Tibial nerve (tissue), 4 donors: ENCODE data around the gene LPIN3. TPM values are rescaled to one million over a fixed set of nuclear protein-coding genes. Genes with fewer than 3 reads are reported as not detected.
A peak's percentile ranks its signal among the peaks of the same experiment; 100 is the strongest.

ENCODE experiments used
- DNase-seq, 2 donors: peaks; one replicate each; pipeline ENCODE4 v3.0.0-alpha.2; 2019; ENCODE audit warnings: low spot score in 2 of 2
- H3K27ac ChIP-seq, 4 donors: fragments of 200-600 bp; sonication (generic) in 3 of 4; one replicate each; pipeline ENCODE4 v1.5.1; 2017 to 2019; ENCODE audit warnings: mild to moderate bottlenecking in 1 of 4
- H3K27me3 ChIP-seq, 2 donors: fragments of 200-600 bp; sonication (generic) in 1 of 2; one replicate each; pipeline versions ENCODE4 v1.5.1 to v1.6.0; 2017 to 2019
- H3K36me3 ChIP-seq, 3 donors: fragments of 200-600 bp; sonication (generic); one replicate each; pipeline ENCODE4 v1.5.1; 2018 to 2019
- H3K4me1 ChIP-seq, 4 donors: fragments of 200-600 bp; sonication (generic) in 3 of 4; one replicate each; pipeline ENCODE4 v1.5.1; 2017 to 2019
- H3K4me3 ChIP-seq, 4 donors: fragments of 200-600 bp; sonication (generic) in 3 of 4; one replicate each; pipeline ENCODE4 v1.5.1; 2017 to 2019; ENCODE audit warnings: mild to moderate bottlenecking in 1 of 4, moderate library complexity in 1 of 4
- H3K9me3 ChIP-seq, 4 donors: fragments of 200-600 bp; sonication (generic) in 3 of 4; one replicate each; pipeline ENCODE4 v1.5.1; 2017 to 2019
- CTCF ChIP-seq, 5 experiments: fragments of 200-600 bp in 3 of 5; fragments of 450-650 bp in 2 of 5; sonication (generic) in 3 of 5; IDR thresholded peaks; one replicate each; pipeline ENCODE4 v1.5.1; 2016 to 2019; ENCODE audit warnings: antibody characterized with exemption in 5 of 5, mild to moderate bottlenecking in 3 of 5, moderate library complexity in 2 of 5
- EP300 ChIP-seq, 2 donors: sonication (generic); formaldehyde crosslinking; IDR thresholded peaks; one replicate each; pipeline ENCODE4 v1.6.1; 2017; ENCODE audit warnings: antibody characterized with exemption in 2 of 2, mild to moderate bottlenecking in 1 of 2
- POLR2A ChIP-seq, 2 donors: fragments of 450-650 bp; IDR thresholded peaks; one replicate each; pipeline ENCODE4 v1.6.1; 2017; ENCODE audit warnings: antibody characterized with exemption in 2 of 2, mild to moderate bottlenecking in 2 of 2, moderate library complexity in 2 of 2
- WGBS, 2 donors: methylation state at CpG; one replicate each; pipeline ENCODE4 v1.1.5; 2018; 5-methylcytosine and 5-hydroxymethylcytosine counted together
- total RNA-seq, 4 donors: library from RNA; depleted of rRNA; stranded (reverse); fragments of >200 nt; gene quantifications; one replicate each; pipeline ENCODE4 v1.1.0, GENCODE V29; 2016

Gene LPIN3
- total RNA-seq, 4 donors from 2014 or later = 24.5 to 64.8 (median 36.5) TPM

GRCh38 chr20:41331731-41332130, 8.9 kb upstream of the LPIN3 start:
- Histone ChIP-seq H3K36me3 (no peaks in the 10 kb centered on the region), H3K4me1 (peaks cover 0 to 28% (median 16%) of the 10 kb centered on the region in 4 donors), H3K4me3 (no peak overlapping the region), H3K9me3 (no peaks in the 10 kb centered on the region), H3K27me3 (no peaks in the 10 kb centered on the region), H3K27ac (no peak overlapping the region)
- 93% methylated on average over 4 of the region's 4 CpGs for WGBS, 2 donors
- no peak for DNase-seq
- TF ChIP-seq CTCF (IDR thresholded peaks at IDR 0.05) (no peak), POLR2A (IDR thresholded peaks at IDR 0.05) (no peak), EP300 (IDR thresholded peaks at IDR 0.05) (no peak)

GRCh38 chr20:41334036-41334435, 6.6 kb upstream of the LPIN3 start:
- WGBS, 2 donors = 80 to 86% methylated on average over 2 of the region's 2 CpGs
- TF ChIP-seq EP300 (IDR thresholded peaks at IDR 0.05) (no peak), CTCF (IDR thresholded peaks at IDR 0.05) (no peak), POLR2A (IDR thresholded peaks at IDR 0.05) (no peak)
- Histone ChIP-seq H3K4me3 (no peak overlapping the region), H3K4me1 (peaks cover 0 to 22% (median 12%) of the 10 kb centered on the region in 4 donors), H3K27ac (peak overlapping the region in 2 of 4 donors; percentile 48 to 74), H3K36me3 (no peaks in the 10 kb centered on the region), H3K27me3 (no peaks in the 10 kb centered on the region), H3K9me3 (no peaks in the 10 kb centered on the region)
- no peak for DNase-seq

- Histone ChIP-seq H3K4me1 (peaks cover 0 to 18% (median 7%) of the 10 kb centered on the region in 4 donors), H3K27ac (peak overlapping the region; percentile 15 to 74 (median 50)), H3K27me3 (no peaks in the 10 kb centered on the region), H3K4me3 (no peak overlapping the region), H3K36me3 (no peaks in the 10 kb centered on the region), H3K9me3 (no peaks in the 10 kb centered on the region)
- TF ChIP-seq EP300 (IDR thresholded peaks at IDR 0.05) = peak in 1 of 2 donors; percentile 44
- TF ChIP-seq CTCF (IDR thresholded peaks at IDR 0.05) = no peak
- WGBS, 2 donors = 63 to 79% methylated on average over 15 of the region's 15 CpGs
- no peak for DNase-seq
Measured at GRCh38 chr20:41334443-41335421, 5.9 kb upstream of the LPIN3 start.

GRCh38 chr20:41335591-41335990, 5.0 kb upstream of the LPIN3 start:
- Histone ChIP-seq H3K9me3 (no peaks in the 10 kb centered on the region), H3K4me3 (no peak overlapping the region), H3K27me3 (no peaks in the 10 kb centered on the region), H3K4me1 (peaks cover 0 to 21% (median 4%) of the 10 kb centered on the region in 4 donors), H3K36me3 (no peaks in the 10 kb centered on the region), H3K27ac (peak overlapping the region in 2 of 4 donors; percentile 30 to 74)
- no peak for TF ChIP-seq EP300 (IDR thresholded peaks at IDR 0.05)
- no peak for TF ChIP-seq CTCF (IDR thresholded peaks at IDR 0.05)
- TF ChIP-seq POLR2A (IDR thresholded peaks at IDR 0.05) = no peak
- WGBS, 2 donors = 67 to 73% methylated on average over 1 of the region's 1 CpG
- DNase-seq = no peak
